HG03103 (cell line): Measurements from ENCODE around the gene MMP25.

Experiments
- ATAC-seq: cut with Tn5 transposase; IDR thresholded peaks from one replicate; pipeline ENCODE4 v1.9.1; 2021; ENCODE audit warnings: low read depth; ENCODE audit not compliant: unreplicated experiment

MMP25 gene, protein sequence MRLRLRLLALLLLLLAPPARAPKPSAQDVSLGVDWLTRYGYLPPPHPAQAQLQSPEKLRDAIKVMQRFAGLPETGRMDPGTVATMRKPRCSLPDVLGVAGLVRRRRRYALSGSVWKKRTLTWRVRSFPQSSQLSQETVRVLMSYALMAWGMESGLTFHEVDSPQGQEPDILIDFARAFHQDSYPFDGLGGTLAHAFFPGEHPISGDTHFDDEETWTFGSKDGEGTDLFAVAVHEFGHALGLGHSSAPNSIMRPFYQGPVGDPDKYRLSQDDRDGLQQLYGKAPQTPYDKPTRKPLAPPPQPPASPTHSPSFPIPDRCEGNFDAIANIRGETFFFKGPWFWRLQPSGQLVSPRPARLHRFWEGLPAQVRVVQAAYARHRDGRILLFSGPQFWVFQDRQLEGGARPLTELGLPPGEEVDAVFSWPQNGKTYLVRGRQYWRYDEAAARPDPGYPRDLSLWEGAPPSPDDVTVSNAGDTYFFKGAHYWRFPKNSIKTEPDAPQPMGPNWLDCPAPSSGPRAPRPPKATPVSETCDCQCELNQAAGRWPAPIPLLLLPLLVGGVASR

GRCh38 chr16:3045758-3046640 lies at the start of gene MMP25:
MMP25 (plus strand) TSS chr16:3046561; CDS start chr16:3046918, 357 bp downstream.
- no peak for ATAC-seq

- no peak for ATAC-seq
These were observed 46.4 kb upstream of the MMP25 start for GRCh38 chr16:2999929-3000328.

DNA sequence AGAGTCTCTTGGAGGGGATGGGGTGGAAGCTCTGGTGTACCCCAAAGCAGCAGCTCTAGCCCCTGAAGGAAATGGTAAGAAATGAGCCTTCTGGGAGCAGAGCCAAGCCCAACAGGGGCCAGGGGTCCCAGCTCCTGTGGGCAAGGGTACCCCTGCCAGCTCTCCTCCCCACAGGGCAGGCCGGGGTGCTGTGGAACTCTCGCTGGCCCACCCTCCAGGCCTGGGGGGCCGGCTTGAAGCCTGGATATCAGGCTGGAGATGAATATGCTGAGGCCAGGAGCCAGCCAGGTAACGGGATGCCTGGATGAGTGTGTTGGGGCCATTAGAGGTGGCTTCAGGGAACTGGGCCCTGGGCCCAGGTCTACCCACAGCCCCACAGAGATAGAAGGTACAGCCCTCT lies 45.8 kb upstream of the MMP25 start:
- no peak for ATAC-seq

GRCh38 chr16:3001316-3001715 lies 45.0 kb upstream of the MMP25 start:
- no peak for ATAC-seq

GRCh38 chr16:3003582-3004270 lies 42.6 kb upstream of the MMP25 start:
- peak; percentile 93 for ATAC-seq

- no peak for ATAC-seq
These were observed 42.0 kb upstream of the MMP25 start for GRCh38 chr16:3004319-3004718.

- no peak for ATAC-seq
These were observed 41.5 kb upstream of the MMP25 start for GRCh38 chr16:3004781-3005284.

GRCh38 chr16:3007059-3007956 lies 39.1 kb upstream of the MMP25 start:
- ATAC-seq = no peak

DNA sequence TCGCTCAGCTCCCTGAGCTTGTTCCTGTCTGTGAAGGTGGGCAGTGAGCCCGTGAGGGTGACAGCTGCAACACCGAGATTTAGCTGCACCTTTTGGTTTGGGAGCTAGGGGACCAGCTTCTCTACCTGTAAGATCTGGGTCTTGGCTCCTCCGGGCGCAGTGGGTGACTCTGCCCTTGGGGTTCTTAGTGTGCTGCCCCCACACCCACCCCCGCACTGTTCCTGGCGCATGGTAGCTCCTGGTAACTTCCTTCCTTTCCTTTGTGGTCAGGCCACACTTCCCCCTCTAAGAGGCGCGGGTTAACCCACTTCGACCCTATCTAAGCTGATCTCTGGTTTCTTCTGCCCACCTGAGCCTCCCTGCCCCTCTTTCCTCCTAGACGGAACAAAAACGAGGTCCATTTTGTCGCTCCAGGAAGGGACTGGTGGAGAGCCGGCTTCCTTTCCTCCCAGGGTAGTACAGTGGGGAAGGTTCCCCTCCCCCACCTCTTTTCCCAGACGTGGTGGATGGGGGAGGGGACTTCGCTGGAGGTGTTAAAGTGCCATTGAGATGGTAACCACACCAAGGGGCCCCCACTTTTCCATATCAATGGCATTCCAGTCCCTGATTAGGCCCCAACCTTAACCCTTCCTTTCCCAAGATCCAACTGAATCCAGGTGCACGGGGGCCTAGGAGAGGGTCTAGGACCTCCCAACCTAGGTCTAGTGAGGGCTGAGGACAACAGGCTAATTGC lies 38.2 kb upstream of the MMP25 start:
- no peak for ATAC-seq

GRCh38 chr16:3008690-3009037 lies 37.7 kb upstream of the MMP25 start:
- no peak for ATAC-seq

GRCh38 chr16:3009568-3010390 lies 36.6 kb upstream of the MMP25 start:
- ATAC-seq = no peak

DNA sequence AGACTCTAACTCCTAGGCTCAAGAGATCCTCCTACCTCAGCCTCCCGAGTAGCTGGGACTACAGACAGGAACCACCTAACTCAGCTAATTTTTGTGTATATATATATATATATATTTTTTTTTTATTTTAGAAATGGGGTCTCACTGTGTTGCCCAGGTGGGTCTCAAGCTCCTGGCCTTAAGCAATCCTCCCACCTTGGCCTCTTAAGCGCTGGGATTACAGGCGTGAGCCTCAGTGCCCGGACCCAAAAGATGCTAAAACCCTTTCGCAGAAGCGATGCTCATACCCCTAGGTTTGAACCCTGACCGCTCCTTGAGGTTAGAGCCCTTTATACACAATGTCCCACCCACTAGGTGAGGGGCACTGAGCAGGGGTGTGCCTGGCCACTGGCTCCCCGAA lies 35.9 kb upstream of the MMP25 start:
- ATAC-seq = no peak

DNA sequence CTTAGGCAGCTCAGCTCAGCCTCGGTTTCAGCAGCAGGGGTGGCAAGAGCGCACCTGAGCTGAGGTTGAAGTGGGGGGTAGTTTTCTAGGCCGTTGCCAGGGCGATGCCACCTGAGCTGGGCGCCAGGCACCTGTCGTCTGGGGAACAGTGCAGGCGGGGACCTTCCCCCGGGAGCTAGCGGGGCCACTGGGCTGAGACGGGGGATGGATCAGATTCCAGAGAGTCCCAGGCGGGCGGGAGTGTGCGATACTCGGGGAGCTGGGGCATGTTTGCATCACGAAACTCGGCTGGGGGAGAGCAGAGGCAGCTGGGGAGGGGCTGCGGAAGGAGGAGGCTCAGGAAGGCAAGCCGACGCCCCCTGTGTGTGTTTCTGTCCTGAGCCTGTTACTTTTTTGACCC lies 34.1 kb upstream of the MMP25 start:
- ATAC-seq = no peak

DNA sequence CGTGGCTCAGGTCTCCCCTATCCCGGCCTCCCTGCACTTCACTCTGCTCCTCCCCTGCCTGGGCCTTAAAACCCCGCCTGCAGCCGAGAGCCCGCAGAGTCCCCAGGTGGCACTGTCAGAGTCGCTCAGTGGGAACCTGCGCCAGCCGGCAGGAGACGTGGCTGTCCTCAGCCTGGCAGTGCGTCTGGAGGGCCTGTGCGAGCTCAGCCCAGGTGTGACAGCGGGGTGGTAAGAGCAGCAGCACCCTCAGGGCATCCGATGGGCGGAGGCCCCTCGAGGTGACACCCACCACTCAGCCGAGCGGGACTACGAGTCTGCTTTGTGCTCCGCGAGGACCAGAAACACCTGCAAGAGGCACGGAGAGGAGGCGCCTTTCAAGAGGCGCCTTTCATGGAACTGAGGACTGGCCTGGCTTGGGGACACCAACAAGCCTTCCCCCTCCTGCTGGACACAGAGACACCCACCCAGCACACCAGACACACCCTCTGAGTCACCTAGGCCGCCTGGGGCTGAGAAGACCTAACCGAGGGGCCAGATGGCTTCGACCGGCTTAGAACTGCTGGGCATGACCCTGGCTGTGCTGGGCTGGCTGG lies 33.4 kb upstream of the MMP25 start, which contains the start of gene CLDN9:
TSS of gene CLDN9 (plus strand) at position 96 of the 593 bp plus-strand sequence. CDS start at position 536, 440 bp downstream.
- ATAC-seq = no peak

- ATAC-seq = no peak
These were observed 32.8 kb upstream of the MMP25 start for GRCh38 chr16:3013491-3013951.

DNA sequence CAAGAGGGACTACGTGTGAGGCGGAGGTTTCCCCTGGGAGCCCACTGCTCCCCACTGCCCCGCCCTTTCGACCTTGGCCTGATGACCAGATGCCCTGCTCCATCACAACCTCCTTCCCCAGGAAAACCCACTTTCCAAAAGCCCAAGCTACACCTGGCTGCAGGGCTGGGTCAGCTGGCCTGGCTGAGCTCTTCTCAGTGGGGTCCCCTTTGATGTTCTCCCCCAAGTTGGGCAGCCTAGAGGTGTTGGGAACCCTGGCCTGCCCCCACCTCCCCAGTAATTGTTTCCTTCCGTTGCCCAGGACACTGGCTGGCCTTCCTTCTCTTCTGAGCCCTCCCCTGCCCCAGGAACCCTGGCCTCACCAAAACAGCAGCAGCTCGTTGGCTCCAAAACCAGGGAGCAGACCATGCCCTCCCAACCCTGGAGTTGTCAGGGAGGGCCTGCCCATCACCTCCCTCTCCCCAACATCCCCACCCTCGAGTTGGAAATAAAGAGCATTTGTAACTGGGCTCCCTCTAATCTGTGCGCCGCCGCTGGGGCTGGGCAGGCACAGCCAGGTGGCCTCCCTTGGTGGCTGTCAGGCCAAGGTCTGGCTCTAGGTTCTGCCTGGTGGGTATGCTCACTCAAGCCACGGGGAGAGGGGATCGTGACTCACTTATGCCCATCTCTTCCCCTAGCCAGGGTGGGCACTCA lies 32.2 kb upstream of the MMP25 start:
- no peak for ATAC-seq

GRCh38 chr16:3014971-3015370 lies 31.4 kb upstream of the MMP25 start:
- no peak for ATAC-seq
